Heart left ventricle (tissue), 16 donors: Measurements from ENCODE around the gene SLC9C2. TPM values are rescaled to one million over a fixed set of nuclear protein-coding genes. Genes with fewer than 3 reads are reported as not detected.
"Not testable (repeated sequence)": the region's sequence is repeated elsewhere in the genome, so short reads cannot be mapped to it uniquely, and the experiment has no call there.

Experiments
- ATAC-seq, 4 donors: fragments of 200-7000 bp; cut with Tn5 transposase; one replicate each; pipeline ENCODE4 v1.9.1; 2020 to 2022; ENCODE audit warnings: moderate library complexity in 4 of 4, mild to moderate bottlenecking in 3 of 4, moderate number of reproducible peaks in 1 of 4
- DNase-seq, 5 donors: peaks; one replicate each; pipeline ENCODE4 v3.0.0-alpha.2; 2020
- H3K27ac ChIP-seq, 12 donors: fragments of 200-600 bp; sonication (generic) in 4 of 12; one replicate each; pipeline versions ENCODE4 v1.5.0 to v1.8.0; 2016 to 2022; ENCODE audit warnings: mild to moderate bottlenecking in 2 of 12
- H3K27me3 ChIP-seq, 9 donors: fragments of 200-600 bp; sonication (generic) in 2 of 9; one replicate each; pipeline versions ENCODE4 v1.5.1 to v1.8.0; 2016 to 2022; ENCODE audit warnings: mild to moderate bottlenecking in 3 of 9
- H3K36me3 ChIP-seq, 9 donors: fragments of 200-600 bp; sonication (generic) in 2 of 9; one replicate each; pipeline versions ENCODE4 v1.5.0 to v1.8.0; 2018 to 2022; ENCODE audit warnings: mild to moderate bottlenecking in 2 of 9
- H3K4me1 ChIP-seq, 12 donors: fragments of 200-600 bp; sonication (generic) in 4 of 12; one replicate each; pipeline versions ENCODE4 v1.5.0 to v1.8.0; 2016 to 2022; ENCODE audit warnings: mild to moderate bottlenecking in 3 of 12
- H3K4me3 ChIP-seq, 12 donors: fragments of 200-600 bp; sonication (generic) in 4 of 12; one replicate each; pipeline versions ENCODE4 v1.5.0 to v1.8.0; 2017 to 2022; ENCODE audit warnings: mild to moderate bottlenecking in 9 of 12, moderate library complexity in 4 of 12
- H3K9me3 ChIP-seq, 12 donors: fragments of 200-600 bp; sonication (generic) in 4 of 12; one replicate each; pipeline versions ENCODE4 v1.5.0 to v1.8.0; 2016 to 2022; ENCODE audit warnings: mild to moderate bottlenecking in 1 of 12
- POLR2A ChIP-seq, 2 donors: fragments of 450-650 bp; IDR thresholded peaks; one replicate each; pipeline ENCODE4 v1.6.1; 2017; ENCODE audit warnings: antibody characterized with exemption in 2 of 2, mild to moderate bottlenecking in 2 of 2, moderate library complexity in 2 of 2
- WGBS, 4 donors: extraction: QIAGEN DNeasy Blood & Tissue Kit in 2 of 4; methylation state at CpG; one replicate each; pipeline versions ENCODE4 v1.1.5 to v1.1.7; 2013 to 2018; 5-methylcytosine and 5-hydroxymethylcytosine counted together
- intact Hi-C, 10 donors: fragments of 100-400 bp; cut with DNase I; formaldehyde crosslinking; loops; one replicate each; pipeline versions ENCODE4 v1.11.1 to v1.14.2; 2022
- polyA plus RNA-seq, 2 donors: library from polyadenylated mRNA; stranded (reverse); fragments of 200-250 nt; gene quantifications; one replicate each; pipeline ENCODE4 v1.2.3, GENCODE V29; 2013
- total RNA-seq, 9 donors: library from RNA; depleted of rRNA in 2 of 9; stranded (reverse); fragments of >200 nt in 2 of 9; fragmentation: NEBNext Ultra II Directional in 3 of 9; extraction: Animal tissue kit (Norgen Biotek cat#: 25700) in 3 of 9; gene quantifications; one replicate each; pipeline versions ENCODE4 v1.1.0 to v1.2.4, GENCODE V29; 2016 to 2023
- TF ChIP-seq, protein P1 (sequence below), 12 donors: fragments of 200-600 bp; sonication (generic) in 4 of 12; IDR thresholded peaks; one replicate each; pipeline versions ENCODE4 v1.5.0 to v1.8.0; 2018 to 2022; ENCODE audit warnings: antibody characterized with exemption in 12 of 12, mild to moderate bottlenecking in 5 of 12
- donor health status: ischemic (EF 13 %, LVEDD 7.1; RV severe dilation, severe dysfunction).
- donor health status: healthy with polysubstance abuse.
- donor health status: DM: no; HTN: yes; CAD: no.
- donor health status: DM: no; HTN: no; CAD: no.
- donor health status: ischemic (EF 25% LVEDD 6.9; RV normal size, moderate dysfunction).
- donor health status: ischemic (EF 25% LVEDD 5.7; RV mildly dilated, moderate dysfunction).
- donor health status: healthy.
- donor health status: DM: yes; HTN: yes; CAD: no.
- donor health status: ischemic (EF 35%, LVEDD 5.7; RV mildly dilated, moderate dysfunction).
- donor health status: nonischemic (EF 11% LVEDD 7.7; RV severe dilation, severe dysfunction).
- donor health status: DM: yes; HTN: yes; CAD: no.
- donor health status: PGD.
- donor health status: ischemic (EF 29% LVEDD 5.4; RV normal size, mild dysfunction).
- donor health status: nonischemic (EF 23%, LVEDD 6.1; RV moderate dilation, normal function).

Gene SLC9C2
- total and polyA plus RNA-seq, 11 donors, result 0.09 to 1.8 (median 0.17) TPM; not detected in 8

DNA sequence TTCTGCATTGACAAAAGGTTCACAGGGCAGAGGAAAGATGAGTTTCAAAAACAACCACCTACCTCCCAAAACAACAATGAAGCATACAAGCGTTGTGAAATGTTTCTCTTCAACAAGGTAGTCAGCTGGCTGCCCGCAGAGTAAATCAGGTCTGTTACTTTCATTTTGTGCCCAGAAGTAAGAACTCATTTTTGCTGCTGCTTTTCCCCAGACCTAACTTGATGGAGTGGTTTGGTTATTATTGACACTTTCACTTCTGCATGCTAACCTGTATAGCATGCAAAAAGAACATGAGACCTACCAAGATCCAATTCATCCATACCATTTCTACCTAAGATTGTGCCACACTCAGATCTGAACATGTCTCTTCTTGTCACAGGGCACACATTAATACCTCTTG lies 1.3 kb downstream of the SLC9C2 start:
- Histone ChIP-seq H3K27ac (no peak overlapping the region), H3K36me3 (no peaks in the 10 kb centered on the region), H3K4me1 (peaks cover 0 to 11% (median 0%) of the 10 kb centered on the region in 12 donors), H3K4me3 (no peak overlapping the region), H3K9me3 (peaks cover 0 to 3% (median 0%) of the 10 kb centered on the region in 12 donors), H3K27me3 (no peaks in the 10 kb centered on the region)
- ATAC-seq (no peak), DNase-seq (no peak)
- 93 to 100% (median 94%) methylated on average over 2 of the region's 2 CpGs for WGBS, 4 donors
- intact Hi-C loops, result loop anchor here in 2 of 10 donors (5.0 to 10.0 kb wide), 2 partner anchors 116 to 167 kb away; no protein-coding TSS in a partner anchor
- TF ChIP-seq, protein P1, sequence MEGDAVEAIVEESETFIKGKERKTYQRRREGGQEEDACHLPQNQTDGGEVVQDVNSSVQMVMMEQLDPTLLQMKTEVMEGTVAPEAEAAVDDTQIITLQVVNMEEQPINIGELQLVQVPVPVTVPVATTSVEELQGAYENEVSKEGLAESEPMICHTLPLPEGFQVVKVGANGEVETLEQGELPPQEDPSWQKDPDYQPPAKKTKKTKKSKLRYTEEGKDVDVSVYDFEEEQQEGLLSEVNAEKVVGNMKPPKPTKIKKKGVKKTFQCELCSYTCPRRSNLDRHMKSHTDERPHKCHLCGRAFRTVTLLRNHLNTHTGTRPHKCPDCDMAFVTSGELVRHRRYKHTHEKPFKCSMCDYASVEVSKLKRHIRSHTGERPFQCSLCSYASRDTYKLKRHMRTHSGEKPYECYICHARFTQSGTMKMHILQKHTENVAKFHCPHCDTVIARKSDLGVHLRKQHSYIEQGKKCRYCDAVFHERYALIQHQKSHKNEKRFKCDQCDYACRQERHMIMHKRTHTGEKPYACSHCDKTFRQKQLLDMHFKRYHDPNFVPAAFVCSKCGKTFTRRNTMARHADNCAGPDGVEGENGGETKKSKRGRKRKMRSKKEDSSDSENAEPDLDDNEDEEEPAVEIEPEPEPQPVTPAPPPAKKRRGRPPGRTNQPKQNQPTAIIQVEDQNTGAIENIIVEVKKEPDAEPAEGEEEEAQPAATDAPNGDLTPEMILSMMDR (IDR thresholded peaks at IDR 0.05), result no peak
- TF ChIP-seq POLR2A (IDR thresholded peaks at IDR 0.05), result no peak

DNA sequence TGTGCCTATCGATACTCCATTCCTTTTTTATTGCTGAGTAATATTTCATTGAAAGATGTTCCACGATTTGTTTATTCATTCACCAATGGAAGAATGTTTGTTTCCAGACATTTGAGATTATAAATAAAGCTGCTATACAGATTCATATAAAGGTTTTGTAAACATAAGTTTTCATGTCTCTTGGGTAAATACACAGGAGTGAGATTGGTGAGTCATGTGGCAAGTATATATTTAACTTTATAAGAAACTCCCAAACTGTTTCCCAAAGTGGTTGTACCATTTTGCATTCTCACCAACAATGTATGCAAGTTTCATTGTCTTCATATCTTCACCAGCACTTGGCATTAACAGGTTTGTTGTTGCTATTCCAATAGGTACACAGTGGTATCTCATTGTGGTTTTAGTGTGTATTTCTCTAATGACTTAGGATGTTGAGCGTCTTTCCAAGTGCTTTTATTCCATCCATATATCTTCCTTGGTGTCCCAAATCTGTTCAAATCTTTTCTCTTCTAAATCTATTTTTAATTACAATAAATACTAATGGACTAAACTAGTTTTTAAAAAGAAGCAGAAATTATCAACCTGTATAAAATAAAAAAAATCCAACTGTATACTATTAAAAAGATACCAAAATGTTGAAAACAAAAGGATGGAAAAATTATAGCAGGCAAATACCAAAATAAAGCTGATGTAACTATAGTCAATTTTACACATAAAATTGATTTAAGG lies 6.6 kb downstream of the SLC9C2 start:
- Histone ChIP-seq H3K27ac (no peak overlapping the region), H3K9me3 (peaks cover 0 to 12% (median 5%) of the 10 kb centered on the region in 12 donors), H3K4me1 (no peaks in the 10 kb centered on the region), H3K27me3 (no peaks in the 10 kb centered on the region), H3K36me3 (no peaks in the 10 kb centered on the region), H3K4me3 (no peak overlapping the region)
- ATAC-seq (no peak), DNase-seq (no peak)
- intact Hi-C loops, result no loop called here
- TF ChIP-seq POLR2A (IDR thresholded peaks at IDR 0.05), result no peak
- TF ChIP-seq, protein P1 (IDR thresholded peaks at IDR 0.05), result no peak
- WGBS, 4 donors, result 93 to 96% (median 95%) methylated on average over 3 of the region's 3 CpGs

DNA sequence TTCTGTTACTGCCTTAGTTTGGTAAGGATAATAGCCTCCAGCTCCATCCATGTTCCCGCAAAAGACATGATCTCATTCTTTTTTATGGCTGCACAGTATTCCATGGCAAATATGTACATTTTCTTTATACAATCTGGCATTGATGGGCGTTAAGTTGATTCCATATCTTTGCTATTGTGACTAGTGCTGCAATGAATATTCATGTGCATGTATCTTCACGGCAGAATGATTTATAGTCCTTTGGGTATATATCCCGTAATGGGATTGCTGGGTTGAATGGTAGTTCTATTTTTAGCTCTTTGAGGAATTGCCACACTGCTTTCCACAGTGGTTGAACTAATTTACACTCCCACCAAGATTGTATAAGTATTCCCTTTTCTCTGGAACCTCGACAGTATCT lies 11.7 kb downstream of the SLC9C2 start:
- H3K9me3 ChIP-seq, DNase-seq, H3K4me1 ChIP-seq, H3K4me3 ChIP-seq, intact Hi-C loops, H3K27me3 ChIP-seq, ATAC-seq, H3K27ac ChIP-seq, H3K36me3 ChIP-seq: not testable (repeated sequence)
- WGBS, 4 donors, result 81 to 84% (median 83%) methylated on average over 5 of the region's 5 CpGs

DNA sequence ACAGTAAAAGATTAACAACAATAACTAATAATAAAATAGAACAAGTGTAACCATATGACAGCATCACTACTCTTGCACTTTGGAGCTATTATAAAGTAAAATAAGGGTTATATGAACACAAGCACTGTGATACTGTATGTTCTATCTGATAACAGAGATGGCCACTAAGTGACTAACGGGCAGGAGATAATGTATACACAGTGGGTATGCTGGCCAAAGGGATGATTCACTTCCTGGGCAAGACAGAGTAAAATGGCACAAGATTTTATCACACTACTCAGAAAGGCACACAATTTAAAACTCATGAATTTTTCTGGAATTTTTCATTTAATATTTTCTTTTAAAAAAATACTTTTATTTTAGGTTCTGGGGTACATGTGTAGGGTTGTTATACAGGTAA lies 12.3 kb downstream of the SLC9C2 start:
- TF ChIP-seq POLR2A (IDR thresholded peaks at IDR 0.05), result no peak
- TF ChIP-seq, protein P1 (IDR thresholded peaks at IDR 0.05), result no peak
- DNase-seq (no peak), ATAC-seq (no peak)
- Histone ChIP-seq H3K9me3 (no peaks in the 10 kb centered on the region), H3K27ac (no peak overlapping the region), H3K27me3 (no peaks in the 10 kb centered on the region), H3K4me3 (no peak overlapping the region), H3K36me3 (no peaks in the 10 kb centered on the region), H3K4me1 (no peaks in the 10 kb centered on the region)
- intact Hi-C loops, result no loop called here
- WGBS, 4 donors, result 33 to 62% (median 52%) methylated on average over 1 of the region's 1 CpG
